Neural progenitor cell (in vitro differentiated cells): ENCODE results near the gene EFNA5. TPM values are rescaled to one million over a fixed set of nuclear protein-coding genes. Genes with fewer than 3 reads are reported as not detected.
A peak's percentile ranks its signal among the peaks of the same experiment; 100 is the strongest.

Experiments used
- DNase-seq: peaks from one replicate; pipeline ENCODE4 v3.0.0-alpha.2; 2016; ENCODE audit warnings: low spot score
- H2AFZ ChIP-seq: fragments of 200-600 bp; sonication (generic); replicated peaks from 2 replicates; pipeline ENCODE4 v1.6.1; 2016; ENCODE audit warnings: antibody characterized with exemption
- H3F3A ChIP-seq: fragments of 200-600 bp; sonication (generic); 2 replicates; pipeline ENCODE4 v1.6.1; 2016; ENCODE audit warnings: antibody characterized with exemption, low read depth
- H3K27ac ChIP-seq: fragments of 200-600 bp; sonication (generic); 2 replicates; pipeline ENCODE4 v1.5.1; 2016; ENCODE audit warnings: mild to moderate bottlenecking
- H3K27me3 ChIP-seq: fragments of 200-600 bp; sonication (generic); 2 replicates; pipeline ENCODE4 v1.6.1; 2016; ENCODE audit warnings: mild to moderate bottlenecking, moderate library complexity
- H3K36me3 ChIP-seq: fragments of 200-600 bp; sonication (generic); 2 replicates; pipeline ENCODE4 v1.5.1; 2016
- H3K4me1 ChIP-seq: fragments of 200-600 bp; sonication (generic); 2 replicates; pipeline ENCODE4 v1.6.1; 2016; ENCODE audit warnings: mixed run types
- H3K4me2 ChIP-seq: fragments of 200-600 bp; sonication (generic); 2 replicates; pipeline ENCODE4 v1.6.1; 2016
- H3K4me3 ChIP-seq: fragments of 200-600 bp; sonication (generic); 2 replicates; pipeline ENCODE4 v1.5.1; 2016
- H3K79me2 ChIP-seq: fragments of 200-600 bp; sonication (generic); 2 replicates; pipeline ENCODE4 v1.6.1; 2016; ENCODE audit warnings: low read depth
- H3K9ac ChIP-seq: fragments of 200-600 bp; sonication (generic); 2 replicates; pipeline ENCODE4 v1.6.1; 2016
- H3K9me3 ChIP-seq: fragments of 200-600 bp; sonication (generic); 2 replicates; pipeline ENCODE4 v1.5.1; 2016; ENCODE audit warnings: low read depth
- H4K20me1 ChIP-seq: fragments of 200-600 bp; sonication (generic); 2 replicates; pipeline ENCODE4 v1.6.1; 2016; ENCODE audit warnings: low read depth
- H3K27ac Mint-ChIP-seq: 3 replicates; pipeline ENCODE4 v1.8.0; 2021; ENCODE audit warnings: mixed read lengths
- H3K27me3 Mint-ChIP-seq: 2 replicates; pipeline ENCODE4 v1.8.0; 2022; ENCODE audit warnings: low read depth, mild to moderate bottlenecking, inconsistent platforms, moderate library complexity, mixed read lengths; ENCODE audit not compliant: insufficient read depth
- H3K36me3 Mint-ChIP-seq: 3 replicates; pipeline ENCODE4 v1.8.0; 2021; ENCODE audit warnings: mixed read lengths
- H3K4me1 Mint-ChIP-seq: 3 replicates; pipeline ENCODE4 v1.8.0; 2021; ENCODE audit warnings: mixed read lengths
- H3K4me3 Mint-ChIP-seq: 3 replicates; pipeline ENCODE4 v1.8.0; 2021; ENCODE audit warnings: mild to moderate bottlenecking, moderate library complexity, mixed read lengths
- H3K9me3 Mint-ChIP-seq: 3 replicates; pipeline ENCODE4 v1.8.0; 2020; ENCODE audit warnings: mixed read lengths
- CTCF ChIP-seq: fragments of 200-600 bp; sonication (generic); IDR thresholded peaks from 2 replicates; pipeline ENCODE4 v1.5.1; 2017; ENCODE audit warnings: antibody characterized with exemption, mild to moderate bottlenecking
- EZH2 ChIP-seq: fragments of 200-600 bp; sonication (generic); IDR thresholded peaks from 2 replicates; pipeline ENCODE4 v1.6.1; 2017; ENCODE audit warnings: antibody characterized with exemption, mild to moderate bottlenecking, moderate library complexity
- EZH2phosphoT487 ChIP-seq: fragments of 200-600 bp; sonication (generic); IDR thresholded peaks from 2 replicates; pipeline ENCODE4 v1.6.1; 2017; ENCODE audit warnings: antibody characterized with exemption
- total RNA-seq: library from RNA; depleted of rRNA; stranded (reverse); fragments of >200 nt; gene quantifications from 2 replicates; pipeline ENCODE4 v1.2.3, GENCODE V29; 2015; ENCODE audit warnings: low replicate concordance

The EFNA5 gene
- total RNA-seq, 1 donor from 2014 or later = 105 TPM

GRCh38 chr5:107457881-107458280 is 212.9 kb downstream of the EFNA5 start:
- peaks cover 59% of the 10 kb centered on the region for H3K4me1 ChIP-seq
- Mint-ChIP-seq H3K27me3 (peaks cover 3% of the 10 kb centered on the region), H3K4me3 (no peak overlapping the region), H3K36me3 (peaks cover 8% of the 10 kb centered on the region), H3K9me3 (no peaks in the 10 kb centered on the region), H3K27ac (no peak overlapping the region), H3K4me1 (peaks cover 63% of the 10 kb centered on the region)
- H4K20me1 ChIP-seq = peaks cover 100% of the 10 kb centered on the region
- no peaks in the 10 kb centered on the region for H3K9me3 ChIP-seq
- no peak overlapping the region for H3K9ac ChIP-seq
- H3K4me2 ChIP-seq = no peak overlapping the region
- no peak for TF ChIP-seq EZH2phosphoT487
- TF ChIP-seq CTCF = no peak
- no peak for TF ChIP-seq EZH2
- no peak overlapping the region for H3K27ac ChIP-seq
- no peak for DNase-seq
- H2AFZ ChIP-seq = no peak overlapping the region
- no peak overlapping the region for H3K4me3 ChIP-seq
- H3K79me2 ChIP-seq = peaks cover 100% of the 10 kb centered on the region
- peaks cover 21% of the 10 kb centered on the region for H3F3A ChIP-seq
- no peaks in the 10 kb centered on the region for H3K36me3 ChIP-seq
- H3K27me3 ChIP-seq = no peaks in the 10 kb centered on the region

- no peaks in the 10 kb centered on the region for H3K36me3 ChIP-seq
- H3K4me3 Mint-ChIP-seq = no peak overlapping the region
- H3K4me3 ChIP-seq = no peak overlapping the region
- H3K4me1 Mint-ChIP-seq = peaks cover 60% of the 10 kb centered on the region
- DNase-seq = no peak
- H3K9ac ChIP-seq = no peak overlapping the region
- peaks cover 100% of the 10 kb centered on the region for H4K20me1 ChIP-seq
- peaks cover 3% of the 10 kb centered on the region for H3K27me3 Mint-ChIP-seq
- no peak for TF ChIP-seq EZH2
- no peak for TF ChIP-seq EZH2phosphoT487
- TF ChIP-seq CTCF = no peak
- H3K4me1 ChIP-seq = peaks cover 51% of the 10 kb centered on the region
- no peak overlapping the region for H3K27ac Mint-ChIP-seq
- no peak overlapping the region for H3K4me2 ChIP-seq
- no peak overlapping the region for H2AFZ ChIP-seq
- no peaks in the 10 kb centered on the region for H3K9me3 ChIP-seq
- H3K27ac ChIP-seq = no peak overlapping the region
- H3K79me2 ChIP-seq = peaks cover 100% of the 10 kb centered on the region
- no peaks in the 10 kb centered on the region for H3K27me3 ChIP-seq
- no peaks in the 10 kb centered on the region for H3K9me3 Mint-ChIP-seq
- peaks cover 19% of the 10 kb centered on the region for H3F3A ChIP-seq
- H3K36me3 Mint-ChIP-seq = peaks cover 8% of the 10 kb centered on the region
Measured at GRCh38 chr5:107457138-107457537, 213.6 kb downstream of the EFNA5 start.

GRCh38 chr5:107456281-107456715 is 214.4 kb downstream of the EFNA5 start:
- Histone ChIP-seq H4K20me1 (peaks cover 100% of the 10 kb centered on the region), H3K27me3 (no peaks in the 10 kb centered on the region), H3K4me2 (peak overlapping the region; percentile 32), H3K4me1 (peaks cover 43% of the 10 kb centered on the region), H3K4me3 (no peak overlapping the region), H3K27ac (no peak overlapping the region), H3K36me3 (no peaks in the 10 kb centered on the region), H3F3A (peaks cover 19% of the 10 kb centered on the region), H3K9me3 (no peaks in the 10 kb centered on the region), H3K9ac (no peak overlapping the region), H3K79me2 (peaks cover 100% of the 10 kb centered on the region), H2AFZ (no peak overlapping the region)
- Mint-ChIP-seq H3K36me3 (peaks cover 14% of the 10 kb centered on the region), H3K27me3 (peaks cover 3% of the 10 kb centered on the region), H3K4me1 (peaks cover 59% of the 10 kb centered on the region), H3K9me3 (peaks cover 6% of the 10 kb centered on the region), H3K27ac (no peak overlapping the region), H3K4me3 (no peak overlapping the region)
- DNase-seq = no peak
- no peak for TF ChIP-seq CTCF
- no peak for TF ChIP-seq EZH2phosphoT487
- no peak for TF ChIP-seq EZH2
